IMR-90 (cell line): ENCODE measurements around the gene SAPCD1. TPM values are rescaled to one million over a fixed set of nuclear protein-coding genes. Genes with fewer than 3 reads are reported as not detected.
A peak's percentile ranks its signal among the peaks of the same experiment; 100 is the strongest.

Source experiments
- ATAC-seq: fragments of 200-7000 bp; cut with Tn5 transposase; 2 replicates; pipeline ENCODE4 v1.9.1; 2020; ENCODE audit warnings: low read depth, mild to moderate bottlenecking, moderate library complexity
- BruUV-seq: library from RNA; stranded (reverse); fragments of 400-500 nt; replicated peaks from 2 replicates; lab custom pipeline; 2021; lab: Mats Ljungman, UMichigan
- CTCF ChIA-PET: fragments of 300-600 bp; formaldehyde crosslinking; extraction: SDS; loops from one replicate; lab custom pipeline; 2021; ENCODE audit warnings: antibody characterized with exemption; lab: Yijun Ruan, JAX
- POLR2A ChIA-PET: fragments of 300-600 bp; sonication (Branson Sonifier 250); formaldehyde crosslinking; loops from one replicate; lab custom pipeline; 2022; ENCODE audit warnings: antibody characterized with exemption; ENCODE audit not compliant: unreplicated experiment; lab: Charles Lee
- DNase-seq: peaks from one replicate; pipeline ENCODE4 v3.0.0; 2013
- H2AFZ ChIP-seq: replicated peaks from 2 replicates; pipeline ENCODE3; 2013; ENCODE audit warnings: low read length, mild to moderate bottlenecking; ENCODE audit not compliant: poor library complexity
- H2AK5ac ChIP-seq: 2 replicates; pipeline ENCODE4 v1.6.1; 2013; ENCODE audit warnings: low read depth, low read length, inconsistent platforms
- H2AK9ac ChIP-seq: replicated peaks from 2 replicates; pipeline ENCODE3; 2013; ENCODE audit warnings: mild to moderate bottlenecking, low read depth, low read length, moderate library complexity; ENCODE audit not compliant: poor library complexity
- H2BK120ac ChIP-seq: 2 replicates; pipeline ENCODE4 v1.6.1; 2013; ENCODE audit warnings: low read depth, low read length, inconsistent platforms
- H2BK15ac ChIP-seq: 3 replicates; pipeline ENCODE4 v1.6.1; 2013; ENCODE audit warnings: low read depth, low read length, inconsistent platforms
- H2BK20ac ChIP-seq: 2 replicates; pipeline ENCODE4 v1.6.1; 2013; ENCODE audit warnings: low read depth, mild to moderate bottlenecking, inconsistent platforms, low read length, moderate library complexity
- H2BK5ac ChIP-seq: 2 replicates; pipeline ENCODE4 v1.6.1; 2013; ENCODE audit warnings: mild to moderate bottlenecking, low read depth, low read length, inconsistent platforms; ENCODE audit not compliant: poor library complexity, severe bottlenecking
- H3K14ac ChIP-seq: replicated peaks from 2 replicates; pipeline ENCODE4 v1.6.1; 2013; ENCODE audit warnings: low read depth, low read length, inconsistent platforms
- H3K18ac ChIP-seq: 2 replicates; pipeline ENCODE4 v1.6.1; 2013; ENCODE audit warnings: low read depth, low read length, control low read depth
- H3K23ac ChIP-seq: 2 replicates; pipeline ENCODE4 v1.6.1; 2013; ENCODE audit warnings: low read depth, low read length, inconsistent platforms
- H3K27ac ChIP-seq: 2 replicates; pipeline ENCODE4 v1.5.1; 2013; ENCODE audit warnings: mild to moderate bottlenecking, control low read depth, low read length; ENCODE audit not compliant: insufficient read depth
- H3K27me3 ChIP-seq: 2 replicates; pipeline ENCODE4 v1.6.1; 2013; ENCODE audit warnings: low read length; ENCODE audit not compliant: control insufficient read depth, insufficient read depth
- H3K36me3 ChIP-seq: 2 replicates; pipeline ENCODE4 v1.6.1; 2013; ENCODE audit warnings: low read length, mixed read lengths; ENCODE audit not compliant: control insufficient read depth, insufficient read depth
- H3K4ac ChIP-seq: 2 replicates; pipeline ENCODE4 v1.6.1; 2013; ENCODE audit warnings: low read depth, low read length, inconsistent platforms
- H3K4me1 ChIP-seq: 2 replicates; pipeline ENCODE4 v1.6.1; 2013; ENCODE audit warnings: low read length, mixed read lengths; ENCODE audit not compliant: control insufficient read depth, insufficient read depth
- H3K4me2 ChIP-seq: 2 replicates; pipeline ENCODE4 v1.6.1; 2013; ENCODE audit warnings: low read depth, mild to moderate bottlenecking, control low read depth, low read length, moderate library complexity
- H3K4me3 ChIP-seq: 2 replicates; pipeline ENCODE4 v1.5.1; 2013; ENCODE audit warnings: low read depth, mild to moderate bottlenecking, control low read depth, low read length, moderate library complexity; ENCODE audit not compliant: insufficient read depth
- H3K56ac ChIP-seq: 2 replicates; pipeline ENCODE4 v1.6.1; 2013; ENCODE audit warnings: low read length, inconsistent platforms; ENCODE audit not compliant: insufficient read depth; ENCODE audit errors: extremely low read depth
- H3K79me1 ChIP-seq, 2 experiments: 2 replicates each; pipeline ENCODE4 v1.6.1; 2013; ENCODE audit warnings: low read length in 2 of 2, inconsistent platforms in 1 of 2, low read depth in 1 of 2
- H3K9ac ChIP-seq: 2 replicates; pipeline ENCODE4 v1.6.1; 2013; ENCODE audit warnings: low read depth, low read length, control low read depth
- H3K9me1 ChIP-seq: 2 replicates; pipeline ENCODE4 v1.6.1; 2013; ENCODE audit warnings: low read length, inconsistent platforms; ENCODE audit not compliant: insufficient read depth
- H3K9me3 ChIP-seq: 2 replicates; pipeline ENCODE4 v1.6.1; 2013; ENCODE audit warnings: low read length; ENCODE audit not compliant: control insufficient read depth, insufficient read depth
- H4K20me1 ChIP-seq: 2 replicates; pipeline ENCODE4 v1.6.1; 2013; ENCODE audit warnings: low read length, inconsistent platforms; ENCODE audit not compliant: insufficient read depth
- H4K5ac ChIP-seq: 2 replicates; pipeline ENCODE4 v1.6.1; 2013; ENCODE audit warnings: mild to moderate bottlenecking, low read depth, low read length, control low read depth
- H4K8ac ChIP-seq, 2 experiments: 2 replicates each; pipeline ENCODE4 v1.6.1; 2013; ENCODE audit warnings: low read depth in 2 of 2, low read length in 2 of 2, control low read depth in 1 of 2, inconsistent platforms in 1 of 2
- H4K91ac ChIP-seq: 2 replicates; pipeline ENCODE4 v1.6.1; 2013; ENCODE audit warnings: low read depth, low read length, inconsistent platforms; ENCODE audit not compliant: insufficient read depth
- CHD1 ChIP-seq: IDR thresholded peaks from 2 replicates; pipeline ENCODE4 v1.6.1; 2012; ENCODE audit warnings: low read depth, low read length, improper control_type of control experiment
- CTCF ChIP-seq: conservative IDR thresholded peaks from 2 replicates; pipeline ENCODE4 v1.5.1; 2012; ENCODE audit warnings: mild to moderate bottlenecking, low read depth, low read length, improper control_type of control experiment
- ELK1 ChIP-seq: fragments of 150-350 bp; IDR thresholded peaks from 2 replicates; pipeline ENCODE4 v1.6.1; 2016; ENCODE audit warnings: low read depth, mild to moderate bottlenecking, low read length, moderate library complexity, borderline replicate concordance
- FOS ChIP-seq: fragments of 150-350 bp; IDR thresholded peaks from 2 replicates; pipeline ENCODE4 v1.6.1; 2016; ENCODE audit warnings: low read depth, low read length
- MAFK ChIP-seq: IDR thresholded peaks from 2 replicates; pipeline ENCODE4 v1.6.1; 2012; ENCODE audit warnings: low read depth, low read length, improper control_type of control experiment
- MAZ ChIP-seq: IDR thresholded peaks from 2 replicates; pipeline ENCODE4 v1.6.1; 2012; ENCODE audit warnings: low read depth, mild to moderate bottlenecking, low read length, improper control_type of control experiment, moderate library complexity, borderline replicate concordance
- MXI1 ChIP-seq: IDR thresholded peaks from 2 replicates; pipeline ENCODE4 v1.6.1; 2012; ENCODE audit warnings: low read depth, mild to moderate bottlenecking, low read length, moderate library complexity, borderline replicate concordance
- NFE2L2 ChIP-seq: fragments of 150-350 bp; IDR thresholded peaks from 2 replicates; pipeline ENCODE4 v1.6.1; 2016; ENCODE audit warnings: low read depth, mild to moderate bottlenecking, low read length
- POLR2A ChIP-seq: IDR thresholded peaks from 2 replicates; pipeline ENCODE4 v1.6.1; 2012; ENCODE audit warnings: mild to moderate bottlenecking, low read depth, low read length
- RAD21 ChIP-seq: IDR thresholded peaks from 2 replicates; pipeline ENCODE4 v1.6.1; 2012; ENCODE audit warnings: low read length, improper control_type of control experiment
- RCOR1 ChIP-seq: IDR thresholded peaks from 2 replicates; pipeline ENCODE4 v1.6.1; 2012; ENCODE audit warnings: mild to moderate bottlenecking, low read length, improper control_type of control experiment; ENCODE audit not compliant: insufficient replicate concordance
- RFX5 ChIP-seq: IDR thresholded peaks from 2 replicates; pipeline ENCODE4 v1.8.0; 2012; ENCODE audit warnings: low read depth, mild to moderate bottlenecking, low read length, moderate library complexity
- SMC3 ChIP-seq: fragments of 150-350 bp; IDR thresholded peaks from 2 replicates; pipeline ENCODE4 v1.6.1; 2016; ENCODE audit warnings: low read depth, mild to moderate bottlenecking, antibody characterized with exemption, low read length, moderate library complexity
- USF2 ChIP-seq: fragments of 150-350 bp; IDR thresholded peaks from 2 replicates; pipeline ENCODE4 v1.6.1; 2017; ENCODE audit warnings: mild to moderate bottlenecking, antibody characterized with exemption, low read length, low read depth
- WGBS, 2 experiments: methylation state at CpG; one replicate each; pipeline versions ENCODE4 v1.1.5 to v1.1.7; 2013; ENCODE audit warnings: missing lambda C conversion rate in 2 of 2; ENCODE audit not compliant: insufficient read length in 1 of 2; ENCODE audit errors: extremely low coverage in 2 of 2; 5-methylcytosine and 5-hydroxymethylcytosine counted together
- dilution Hi-C: fragments of 300-500 bp; cut with HindIII; formaldehyde crosslinking; loops from one replicate; pipeline ENCODE4 v1.14.3; 2018; ENCODE audit warnings: low sequenced_read_pairs; ENCODE audit not compliant: unreplicated experiment
- in situ Hi-C: fragments of 300-500 bp; cut with MboI; formaldehyde crosslinking; loops from 3 replicates; pipeline ENCODE4 v1.14.3; 2019; ENCODE audit warnings: low sequenced_read_pairs, inconsistent platforms, mixed read lengths
- intact Hi-C: fragments of 100-400 bp; cut with micrococcal nuclease; formaldehyde crosslinking; loops from 2 replicates; pipeline ENCODE4 v1.10.0; 2022
- polyA plus RNA-seq, 3 experiments: library from polyadenylated mRNA; depleted of rRNA; stranded (reverse); fragments of >200 nt; gene quantifications; 2 replicates each; pipeline ENCODE4 v1.2.3, GENCODE V29; 2012; ENCODE audit warnings: low replicate concordance in 1 of 3
- total RNA-seq: library from RNA; depleted of rRNA; stranded (reverse); fragments of >200 nt; gene quantifications from 2 replicates; pipeline ENCODE4 v1.2.3, GENCODE V29; 2012

The SAPCD1 gene
- total and polyA plus RNA-seq, 2 of the 4 experiments (the other 2 are of a cell fraction): 2.3 TPM; not detected in 1

GRCh38 chr6:31733734-31734133 lies 28.7 kb upstream of the SAPCD1 start:
- no peak overlapping the region for H3K4me3 ChIP-seq
- H4K91ac ChIP-seq: no peak overlapping the region
- WGBS, 2 experiments: 94% methylated on average over 4 of the region's 4 CpGs; no CpG with 5 or more reads in 1 of the 2 experiments
- H2BK120ac ChIP-seq: no peak overlapping the region
- H3K18ac ChIP-seq: no peak overlapping the region
- POLR2A ChIA-PET: interaction anchor here (0.5 kb wide), 1 partner anchor 10 kb away, joined by 3 read pairs; no protein-coding TSS in a partner anchor
- peak overlapping the region; percentile 98; the same call in 1 of the 2 replicates for H3K9ac ChIP-seq
- peak overlapping the region; percentile 94 for H3K27ac ChIP-seq
- no peak overlapping the region for H2BK20ac ChIP-seq
- H2BK15ac ChIP-seq: no peak overlapping the region
- H2AFZ ChIP-seq: no peak overlapping the region
- peaks cover 38% of the 10 kb centered on the region for H4K20me1 ChIP-seq
- TF ChIP-seq RFX5 (no peak), MAFK (no peak), FOS (no peak), CTCF (no peak), ELK1 (no peak), MXI1 (no peak), POLR2A (no peak), USF2 (no peak), NFE2L2 (no peak), MAZ (no peak), RAD21 (no peak), CHD1 (no peak), SMC3 (no peak), RCOR1 (no peak)
- no peaks in the 10 kb centered on the region for H3K9me3 ChIP-seq
- peaks cover 30% of the 10 kb centered on the region for H3K36me3 ChIP-seq
- H2AK9ac ChIP-seq: peak overlapping the region; percentile 100
- H3K56ac ChIP-seq: no peak overlapping the region
- peaks cover 10% of the 10 kb centered on the region for H3K9me1 ChIP-seq
- no peaks in the 10 kb centered on the region for H3K27me3 ChIP-seq
- peak overlapping the region; percentile 98 for H2AK5ac ChIP-seq
- H4K5ac ChIP-seq: no peak overlapping the region
- peak overlapping the region; percentile 81; the same call in 1 of the 2 replicates for H3K23ac ChIP-seq
- no peak for DNase-seq
- H3K14ac ChIP-seq: peak overlapping the region; percentile 98
- no peak for ATAC-seq
- H2BK5ac ChIP-seq: peak overlapping the region; percentile 99
- CTCF ChIA-PET: no interaction called here
- in situ Hi-C loops (no loop called here), intact Hi-C loops (no loop called here), dilution Hi-C loops (no loop called here)
- peaks cover 6 to 71% of the 10 kb centered on the region in 2 experiments; a peak in 3 of 4 replicates for H3K79me1 ChIP-seq
- peaks cover 18% of the 10 kb centered on the region for H3K4me1 ChIP-seq
- H3K4me2 ChIP-seq: peak overlapping the region; percentile 96; the same call in 1 of the 2 replicates
- no TSS peak for BruUV-seq
- H4K8ac ChIP-seq: peak overlapping the region; percentile 33 to 74; a peak in 1 of 4 replicates
- H3K4ac ChIP-seq: peak overlapping the region; percentile 98; the same call in 1 of the 2 replicates
